Esophagus (tissue), 2 donors: ENCODE results near the gene GRIA3. TPM values are rescaled to one million over a fixed set of nuclear protein-coding genes. Genes with fewer than 3 reads are reported as not detected.

Source experiments
- H3K27ac ChIP-seq, 2 donors: one replicate each; pipeline ENCODE4 v1.5.1; 2013; ENCODE audit warnings: low read depth in 2 of 2, mild to moderate bottlenecking in 2 of 2, inconsistent platforms in 1 of 2, low read length in 1 of 2, moderate library complexity in 1 of 2
- H3K27me3 ChIP-seq, 2 donors: one replicate each; pipeline ENCODE4 v1.6.1; 2013; ENCODE audit warnings: low read length in 2 of 2, control low read depth in 1 of 2, mild to moderate bottlenecking in 1 of 2; ENCODE audit not compliant: insufficient read depth in 2 of 2, control insufficient read depth in 1 of 2
- H3K36me3 ChIP-seq, 2 donors: one replicate each; pipeline ENCODE4 v1.6.1; 2013; ENCODE audit warnings: low read length in 1 of 2; ENCODE audit not compliant: control insufficient read depth in 2 of 2, insufficient read depth in 2 of 2
- H3K4me1 ChIP-seq, 2 donors: one replicate each; pipeline ENCODE4 v1.6.1; 2013; ENCODE audit warnings: low read length in 1 of 2; ENCODE audit not compliant: control insufficient read depth in 2 of 2, insufficient read depth in 2 of 2
- H3K4me3 ChIP-seq, 2 donors: one replicate each; pipeline ENCODE4 v1.5.1; 2013; ENCODE audit warnings: low read length in 2 of 2, mild to moderate bottlenecking in 2 of 2, low read depth in 1 of 2, moderate library complexity in 1 of 2
- H3K9me3 ChIP-seq, 2 donors: one replicate each; pipeline ENCODE4 v1.6.1; 2013; ENCODE audit warnings: mild to moderate bottlenecking in 2 of 2, low read depth in 1 of 2, low read length in 1 of 2, moderate library complexity in 1 of 2; ENCODE audit not compliant: control insufficient read depth in 2 of 2, insufficient read depth in 1 of 2
- WGBS, 2 donors: extraction: QIAGEN DNeasy Blood & Tissue Kit; methylation state at CpG; one replicate each; pipeline ENCODE4 v1.1.7; 2013; 5-methylcytosine and 5-hydroxymethylcytosine counted together
- polyA plus RNA-seq, 2 donors: library from polyadenylated mRNA; stranded (reverse); fragments of 200-250 nt; gene quantifications; one replicate each; pipeline ENCODE4 v1.2.3, GENCODE V29; 2013
- donor health status: healthy with polysubstance abuse.
- donor health status: Bipolar disorder and iron deficiency.

The GRIA3 gene
- polyA plus RNA-seq, 2 donors: 0.05 TPM; not detected in 1

- Histone ChIP-seq H3K4me1 (no peaks in the 10 kb centered on the region), H3K27ac (no peak overlapping the region), H3K36me3 (no peaks in the 10 kb centered on the region), H3K4me3 (no peak overlapping the region), H3K27me3 (no peaks in the 10 kb centered on the region), H3K9me3 (no peaks in the 10 kb centered on the region)
- 47 to 51% methylated on average over 3 of the region's 3 CpGs for WGBS, 2 donors
Measured at GRCh38 chrX:123322536-123322935, 138.5 kb downstream of the GRIA3 start.

DNA sequence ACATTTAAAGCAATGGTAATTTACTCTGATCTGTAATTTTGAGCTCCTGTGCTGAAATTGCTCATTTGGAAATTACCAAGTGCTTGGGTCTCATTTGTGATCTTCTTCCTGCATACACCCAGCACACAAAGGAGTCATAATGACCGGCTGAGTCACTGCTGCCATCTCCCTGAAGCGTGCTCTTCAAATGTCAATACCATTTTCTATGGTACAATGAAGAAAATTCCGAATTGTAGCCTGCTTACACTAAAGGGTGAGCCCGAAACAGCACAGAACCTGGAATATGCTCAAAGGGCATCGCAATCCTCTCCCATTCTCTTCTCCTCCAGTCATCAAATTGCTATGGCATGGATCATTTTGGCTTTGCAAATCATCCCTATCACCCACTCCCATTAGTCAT, 140.5 kb downstream of the GRIA3 start:
- no peaks in the 10 kb centered on the region for H3K9me3 ChIP-seq
- WGBS, 2 donors: 75 to 81% methylated on average over 5 of the region's 5 CpGs
- H3K27me3 ChIP-seq: no peaks in the 10 kb centered on the region
- no peak overlapping the region for H3K4me3 ChIP-seq
- H3K4me1 ChIP-seq: no peaks in the 10 kb centered on the region
- no peak overlapping the region for H3K27ac ChIP-seq
- no peaks in the 10 kb centered on the region for H3K36me3 ChIP-seq

GRCh38 chrX:123330229-123330942, 146.3 kb downstream of the GRIA3 start:
- Histone ChIP-seq H3K27me3 (no peaks in the 10 kb centered on the region), H3K36me3 (no peaks in the 10 kb centered on the region), H3K9me3 (no peaks in the 10 kb centered on the region), H3K27ac (no peak overlapping the region), H3K4me1 (no peaks in the 10 kb centered on the region), H3K4me3 (no peak overlapping the region)

GRCh38 chrX:123331349-123331748, 147.3 kb downstream of the GRIA3 start:
- Histone ChIP-seq H3K9me3 (no peaks in the 10 kb centered on the region), H3K36me3 (no peaks in the 10 kb centered on the region), H3K4me1 (no peaks in the 10 kb centered on the region), H3K27ac (no peak overlapping the region), H3K27me3 (no peaks in the 10 kb centered on the region), H3K4me3 (no peak overlapping the region)

DNA sequence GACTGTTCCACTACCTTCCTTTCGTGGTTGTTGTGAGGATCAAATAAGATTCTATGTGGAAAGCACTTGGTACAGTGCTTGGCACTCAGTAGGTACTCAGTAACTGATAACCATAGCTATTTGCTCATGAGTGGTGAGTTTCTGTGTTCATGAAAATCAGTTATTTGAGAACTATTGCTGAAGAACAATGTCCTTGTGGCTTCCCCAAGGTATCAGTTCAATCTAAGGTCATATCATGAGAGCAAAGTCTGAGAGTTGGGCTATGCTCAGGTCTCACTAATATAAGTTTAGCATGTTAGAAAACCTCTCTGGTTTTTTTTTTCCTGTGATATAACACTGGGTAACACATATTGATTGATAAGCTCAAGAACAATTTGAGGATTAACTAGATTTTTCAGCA, 147.8 kb downstream of the GRIA3 start:
- Histone ChIP-seq H3K9me3 (no peaks in the 10 kb centered on the region), H3K4me3 (no peak overlapping the region), H3K4me1 (no peaks in the 10 kb centered on the region), H3K27me3 (no peaks in the 10 kb centered on the region), H3K36me3 (no peaks in the 10 kb centered on the region), H3K27ac (no peak overlapping the region)
- 32 to 61% methylated on average over 1 of the region's 1 CpG for WGBS, 2 donors

- no peak overlapping the region for H3K27ac ChIP-seq
- 59 to 84% methylated on average over 1 of the region's 1 CpG for WGBS, 2 donors
- H3K36me3 ChIP-seq: no peaks in the 10 kb centered on the region
- no peaks in the 10 kb centered on the region for H3K27me3 ChIP-seq
- H3K4me3 ChIP-seq: no peak overlapping the region
- H3K9me3 ChIP-seq: no peaks in the 10 kb centered on the region
- H3K4me1 ChIP-seq: no peaks in the 10 kb centered on the region
Measured at GRCh38 chrX:123336666-123337065, 152.6 kb downstream of the GRIA3 start.

GRCh38 chrX:123337886-123338639, 154.0 kb downstream of the GRIA3 start:
- H3K27me3 ChIP-seq: no peaks in the 10 kb centered on the region
- H3K36me3 ChIP-seq: no peaks in the 10 kb centered on the region
- WGBS, 2 donors: 56 to 59% methylated on average over 7 of the region's 7 CpGs
- no peaks in the 10 kb centered on the region for H3K4me1 ChIP-seq
- no peak overlapping the region for H3K27ac ChIP-seq
- no peak overlapping the region for H3K4me3 ChIP-seq
- no peaks in the 10 kb centered on the region for H3K9me3 ChIP-seq

DNA sequence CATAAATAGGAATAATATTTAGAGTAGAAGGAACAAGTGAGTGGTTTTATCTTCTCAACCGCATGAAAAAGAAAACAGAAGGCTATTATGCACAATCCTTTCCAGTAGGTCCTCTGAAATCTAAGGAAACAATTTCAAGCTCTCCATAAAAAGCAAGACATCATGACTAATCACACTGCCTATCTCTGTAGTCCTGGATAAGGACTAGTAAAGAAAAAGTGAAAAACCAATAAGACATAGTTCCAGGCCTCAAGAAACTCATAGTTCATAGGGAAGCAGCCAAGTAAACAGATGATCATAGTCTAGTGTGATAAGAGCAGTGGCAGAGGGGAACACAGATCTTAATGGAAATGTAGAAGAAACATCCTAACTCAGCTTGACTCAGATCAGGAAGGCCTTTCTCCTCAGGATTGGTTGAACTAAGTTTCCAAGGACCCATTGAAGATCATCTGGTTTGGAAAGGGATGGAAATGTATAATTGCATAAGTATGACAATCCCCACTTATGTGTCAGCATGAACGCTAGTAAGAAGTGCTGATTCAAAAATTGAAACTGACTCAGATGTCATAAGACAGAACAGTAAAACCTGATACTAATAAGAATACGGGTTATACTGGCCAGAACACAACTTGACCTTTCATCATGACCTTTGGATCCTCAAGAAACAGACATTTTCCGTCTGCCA, 155.3 kb downstream of the GRIA3 start:
- 62 to 73% methylated on average over 4 of the region's 4 CpGs for WGBS, 2 donors

DNA sequence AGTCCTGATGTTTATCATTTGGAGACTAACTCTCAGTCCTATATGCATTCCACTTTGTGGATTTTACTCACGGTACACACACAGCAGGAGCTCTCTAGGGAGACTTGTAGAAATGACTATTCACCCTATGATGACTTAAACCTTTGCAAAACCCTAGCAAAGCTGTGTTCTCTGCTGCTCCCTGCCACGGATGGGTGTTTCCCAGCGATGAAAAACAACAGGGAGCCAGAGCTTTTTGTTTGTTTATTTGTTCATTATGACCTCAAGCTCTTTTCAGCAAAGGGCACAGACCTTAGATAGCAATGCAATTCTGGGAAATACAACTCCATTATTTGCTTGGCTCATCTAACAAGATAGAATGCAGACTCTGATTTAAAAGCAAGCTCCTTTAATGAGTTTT, 156.6 kb downstream of the GRIA3 start:
- 34 to 50% methylated on average over 3 of the region's 3 CpGs for WGBS, 2 donors
- H3K36me3 ChIP-seq: no peaks in the 10 kb centered on the region
- H3K4me1 ChIP-seq: no peaks in the 10 kb centered on the region
- H3K4me3 ChIP-seq: no peak overlapping the region
- no peaks in the 10 kb centered on the region for H3K27me3 ChIP-seq
- no peaks in the 10 kb centered on the region for H3K9me3 ChIP-seq
- no peak overlapping the region for H3K27ac ChIP-seq

More for the DNA sequence above, 155.3 kb downstream of the GRIA3 start:
- no peaks in the 10 kb centered on the region for H3K36me3 ChIP-seq
- H3K9me3 ChIP-seq: no peaks in the 10 kb centered on the region
- no peaks in the 10 kb centered on the region for H3K4me1 ChIP-seq
- no peaks in the 10 kb centered on the region for H3K27me3 ChIP-seq
- H3K4me3 ChIP-seq: no peak overlapping the region
- no peak overlapping the region for H3K27ac ChIP-seq
